Activated naive CD4-positive, alpha-beta T cell treated with anti-CD3 and anti-CD28 coated beads, Interleukin-2, amount 10 ng/mL, durations not matched to agents 7 days and 5 days (primary cell): ENCODE data around the gene CHRNA9.

ENCODE experiments used
- CTCF ChIA-PET: fragments of 350-600 bp; sonication (Branson Sonifier 250); formaldehyde crosslinking; loops from one replicate; lab custom pipeline; 2021; ENCODE audit warnings: antibody characterized with exemption; lab: Charles Lee
- DNase-seq: peaks from one replicate; pipeline ENCODE4 v3.0.0-alpha.2; 2020
- H3K27ac Mint-ChIP-seq: one replicate; pipeline ENCODE4 v1.8.0; 2021; ENCODE audit warnings: mild to moderate bottlenecking, moderate library complexity, mixed read lengths
- H3K27me3 Mint-ChIP-seq: one replicate; pipeline ENCODE4 v1.8.0; 2021; ENCODE audit warnings: mild to moderate bottlenecking, mixed read lengths
- H3K36me3 Mint-ChIP-seq: one replicate; pipeline ENCODE4 v1.8.0; 2021; ENCODE audit warnings: mixed read lengths
- H3K4me1 Mint-ChIP-seq: one replicate; pipeline ENCODE4 v1.8.0; 2021; ENCODE audit warnings: mixed read lengths
- H3K4me3 Mint-ChIP-seq: one replicate; pipeline ENCODE4 v1.8.0; 2021; ENCODE audit warnings: mild to moderate bottlenecking, moderate library complexity, mixed read lengths
- H3K9me3 Mint-ChIP-seq: one replicate; pipeline ENCODE4 v1.8.0; 2021; ENCODE audit warnings: mixed read lengths

Gene CHRNA9

GRCh38 chr4:40301603-40302002, 33.5 kb upstream of the CHRNA9 start:
- Mint-ChIP-seq H3K27ac (peak overlapping the region; percentile 95), H3K4me1 (peaks cover 84% of the 10 kb centered on the region), H3K27me3 (no peaks in the 10 kb centered on the region), H3K4me3 (peak overlapping the region; percentile 52), H3K36me3 (peaks cover 19% of the 10 kb centered on the region), H3K9me3 (peaks cover 14% of the 10 kb centered on the region)
- CTCF ChIA-PET: interaction anchor here (0.6 to 3.0 kb wide), 3 partner anchors 11 to 152 kb away, joined by 3 to 14 read pairs (median 4); no protein-coding TSS in a partner anchor
- DNase-seq: peak; percentile 88

- DNase-seq: no peak
- Mint-ChIP-seq H3K27ac (peak overlapping the region; percentile 66), H3K4me3 (no peak overlapping the region), H3K27me3 (no peaks in the 10 kb centered on the region), H3K36me3 (peaks cover 10% of the 10 kb centered on the region), H3K9me3 (peaks cover 6% of the 10 kb centered on the region), H3K4me1 (peaks cover 90% of the 10 kb centered on the region)
- CTCF ChIA-PET: interaction anchor here (1.0 kb wide), 2 partner anchors 14 to 20 kb away, joined by 3 read pairs; no protein-coding TSS in a partner anchor
Measured at GRCh38 chr4:40303751-40304150, 31.4 kb upstream of the CHRNA9 start.

DNA sequence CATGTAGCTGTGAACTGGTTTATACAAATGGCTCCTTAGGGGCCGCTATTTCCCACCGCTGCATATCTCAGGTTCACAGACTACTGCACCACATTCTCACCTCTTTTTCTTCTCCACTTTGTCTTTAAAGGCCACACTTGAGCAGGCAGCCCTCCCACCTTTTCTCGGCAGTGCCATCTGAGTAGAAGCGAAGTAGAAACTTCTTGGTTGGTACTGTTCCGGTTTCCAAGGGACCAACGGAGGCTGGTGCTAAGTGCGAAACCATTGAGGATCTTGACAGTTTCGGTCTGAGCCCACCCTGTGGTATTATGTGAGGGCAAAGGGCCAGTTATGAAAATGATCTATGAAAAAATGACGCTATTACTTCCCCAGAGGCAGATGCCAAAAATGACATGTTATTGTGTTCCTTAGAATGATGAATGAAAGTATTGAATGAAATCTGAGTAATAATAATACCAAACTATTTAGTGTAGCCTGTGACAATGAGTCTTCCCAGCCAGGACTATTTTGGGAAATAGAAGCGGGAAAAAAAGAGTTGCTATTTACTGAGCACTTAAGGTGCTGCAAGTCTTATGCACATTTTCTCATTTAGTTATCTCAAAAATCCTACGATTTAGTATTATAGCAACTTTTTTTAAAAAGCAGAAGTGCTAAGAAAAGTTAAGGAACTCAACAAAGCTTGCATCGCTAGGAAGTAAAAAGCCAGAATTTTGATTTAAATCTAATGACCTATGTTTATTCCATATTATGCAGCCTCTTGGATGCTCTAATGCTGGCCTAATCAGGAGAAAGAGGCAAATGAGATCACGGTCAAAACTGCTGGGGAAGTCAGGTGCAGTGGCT, 29.6 kb upstream of the CHRNA9 start:
- H3K27ac Mint-ChIP-seq: peak overlapping the region; percentile 97
- peaks cover 10% of the 10 kb centered on the region for H3K36me3 Mint-ChIP-seq
- CTCF ChIA-PET: interaction anchor here (0.6 to 4.7 kb wide), 11 partner anchors 11 to 108 kb away, joined by 3 to 33 read pairs (median 5); no protein-coding TSS in a partner anchor
- H3K27me3 Mint-ChIP-seq: no peaks in the 10 kb centered on the region
- H3K4me1 Mint-ChIP-seq: peaks cover 90% of the 10 kb centered on the region
- peak; percentile 65 for DNase-seq
- H3K4me3 Mint-ChIP-seq: peak overlapping the region; percentile 59
- H3K9me3 Mint-ChIP-seq: peaks cover 6% of the 10 kb centered on the region

GRCh38 chr4:40306226-40306625, 28.9 kb upstream of the CHRNA9 start:
- no peaks in the 10 kb centered on the region for H3K27me3 Mint-ChIP-seq
- DNase-seq: no peak
- CTCF ChIA-PET: interaction anchor here (0.6 to 4.7 kb wide), 11 partner anchors 11 to 109 kb away, joined by 3 to 33 read pairs (median 6); no protein-coding TSS in a partner anchor
- peak overlapping the region; percentile 40 for H3K4me3 Mint-ChIP-seq
- H3K27ac Mint-ChIP-seq: peak overlapping the region; percentile 97
- peaks cover 10% of the 10 kb centered on the region for H3K36me3 Mint-ChIP-seq
- peaks cover 6% of the 10 kb centered on the region for H3K9me3 Mint-ChIP-seq
- H3K4me1 Mint-ChIP-seq: peaks cover 90% of the 10 kb centered on the region

GRCh38 chr4:40306976-40307375, 28.2 kb upstream of the CHRNA9 start:
- peaks cover 6% of the 10 kb centered on the region for H3K9me3 Mint-ChIP-seq
- peak overlapping the region; percentile 59 for H3K4me3 Mint-ChIP-seq
- CTCF ChIA-PET: interaction anchor here (0.7 to 4.7 kb wide), 20 partner anchors 10 to 251 kb away, joined by 3 to 33 read pairs (median 6); partner anchors contain the start of gene N4BP2

GRCh38 chr4:40307627-40308497, 27.3 kb upstream of the CHRNA9 start:
- Mint-ChIP-seq H3K27me3 (no peaks in the 10 kb centered on the region), H3K27ac (peak overlapping the region; percentile 97), H3K9me3 (peaks cover 6% of the 10 kb centered on the region), H3K4me3 (peak overlapping the region; percentile 59), H3K36me3 (peaks cover 8% of the 10 kb centered on the region), H3K4me1 (peaks cover 90% of the 10 kb centered on the region)
- CTCF ChIA-PET: interaction anchor here (0.7 to 4.7 kb wide), 24 partner anchors 9 to 251 kb away, joined by 3 to 33 read pairs (median 6); partner anchors contain the start of genes N4BP2 and RHOH
- DNase-seq: peak; percentile 81

More at GRCh38 chr4:40306976-40307375, 28.2 kb upstream of the CHRNA9 start:
- H3K27ac Mint-ChIP-seq: peak overlapping the region; percentile 97
- H3K36me3 Mint-ChIP-seq: peaks cover 10% of the 10 kb centered on the region
- H3K4me1 Mint-ChIP-seq: peaks cover 90% of the 10 kb centered on the region
- no peaks in the 10 kb centered on the region for H3K27me3 Mint-ChIP-seq
- no peak for DNase-seq

DNA sequence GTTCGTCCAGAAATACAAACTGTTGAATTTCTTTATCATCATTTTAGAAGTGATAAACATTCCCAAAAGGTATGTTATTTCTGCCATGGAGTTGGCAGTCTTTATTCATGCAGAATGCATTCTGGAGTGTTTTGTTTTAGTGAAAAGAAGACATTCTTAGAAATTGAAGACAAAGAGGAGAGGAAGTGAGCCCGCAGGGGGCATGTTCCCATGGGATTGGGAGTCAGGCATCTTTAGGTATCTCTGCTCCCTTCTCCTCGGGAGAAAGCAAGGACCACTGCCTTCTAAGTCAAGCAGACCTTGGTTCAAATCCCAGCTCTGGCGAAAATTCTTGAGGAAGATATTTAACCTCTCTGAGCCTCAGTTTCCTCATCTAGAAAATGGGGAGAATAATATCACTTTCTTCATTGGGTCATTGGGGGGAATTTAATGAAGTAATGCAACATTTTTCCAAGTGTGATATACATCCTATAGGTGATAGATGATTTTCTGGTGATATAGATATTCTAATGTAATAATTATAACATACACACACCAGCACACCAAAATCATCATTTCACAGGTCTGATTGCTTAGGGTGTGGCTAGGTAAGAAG, 26.5 kb upstream of the CHRNA9 start:
- H3K27me3 Mint-ChIP-seq: no peaks in the 10 kb centered on the region
- CTCF ChIA-PET: interaction anchor here (0.8 to 4.7 kb wide), 15 partner anchors 8 to 252 kb away, joined by 3 to 33 read pairs (median 6); partner anchors contain the start of genes N4BP2 and RHOH
- H3K4me3 Mint-ChIP-seq: peak overlapping the region; percentile 59
- peak overlapping the region; percentile 97 for H3K27ac Mint-ChIP-seq
- H3K4me1 Mint-ChIP-seq: peaks cover 85% of the 10 kb centered on the region
- peaks cover 6% of the 10 kb centered on the region for H3K9me3 Mint-ChIP-seq
- DNase-seq: no peak
- H3K36me3 Mint-ChIP-seq: peaks cover 7% of the 10 kb centered on the region

- Mint-ChIP-seq H3K27ac (peak overlapping the region; percentile 97), H3K4me3 (peak overlapping the region; percentile 62), H3K36me3 (peaks cover 7% of the 10 kb centered on the region), H3K27me3 (no peaks in the 10 kb centered on the region), H3K4me1 (peaks cover 86% of the 10 kb centered on the region), H3K9me3 (peaks cover 6% of the 10 kb centered on the region)
- DNase-seq: peak; percentile 95
- CTCF ChIA-PET: interaction anchor here (0.6 to 5.9 kb wide), 39 partner anchors 8 to 410 kb away, joined by 3 to 41 read pairs (median 5); partner anchors contain the start of gene N4BP2
Measured at GRCh38 chr4:40309250-40309774, 25.8 kb upstream of the CHRNA9 start.

GRCh38 chr4:40310225-40310624, 24.9 kb upstream of the CHRNA9 start:
- DNase-seq: no peak
- peaks cover 78% of the 10 kb centered on the region for H3K4me1 Mint-ChIP-seq
- H3K27ac Mint-ChIP-seq: no peak overlapping the region
- H3K27me3 Mint-ChIP-seq: no peaks in the 10 kb centered on the region
- CTCF ChIA-PET: interaction anchor here (0.7 to 5.9 kb wide), 20 partner anchors 11 to 409 kb away, joined by 3 to 41 read pairs (median 6); no protein-coding TSS in a partner anchor
- H3K4me3 Mint-ChIP-seq: no peak overlapping the region
- H3K9me3 Mint-ChIP-seq: no peaks in the 10 kb centered on the region
- peaks cover 1% of the 10 kb centered on the region for H3K36me3 Mint-ChIP-seq

- Mint-ChIP-seq H3K27me3 (no peaks in the 10 kb centered on the region), H3K36me3 (no peaks in the 10 kb centered on the region), H3K4me3 (peak overlapping the region; percentile 2), H3K27ac (peak overlapping the region; percentile 59), H3K4me1 (peaks cover 76% of the 10 kb centered on the region), H3K9me3 (no peaks in the 10 kb centered on the region)
- CTCF ChIA-PET: interaction anchor here (0.7 to 5.9 kb wide), 11 partner anchors 13 to 256 kb away, joined by 3 to 41 read pairs (median 4); no protein-coding TSS in a partner anchor
- DNase-seq: peak; percentile 58
Measured at GRCh38 chr4:40311811-40312346, 23.3 kb upstream of the CHRNA9 start.

- Mint-ChIP-seq H3K27me3 (no peaks in the 10 kb centered on the region), H3K36me3 (no peaks in the 10 kb centered on the region), H3K9me3 (no peaks in the 10 kb centered on the region), H3K4me3 (no peak overlapping the region), H3K4me1 (peaks cover 62% of the 10 kb centered on the region), H3K27ac (no peak overlapping the region)
- DNase-seq: no peak
- CTCF ChIA-PET: interaction anchor here (5.9 kb wide), 1 partner anchor 10 kb away, joined by 41 read pairs; no protein-coding TSS in a partner anchor
Measured at GRCh38 chr4:40314951-40315350, 20.2 kb upstream of the CHRNA9 start.

DNA sequence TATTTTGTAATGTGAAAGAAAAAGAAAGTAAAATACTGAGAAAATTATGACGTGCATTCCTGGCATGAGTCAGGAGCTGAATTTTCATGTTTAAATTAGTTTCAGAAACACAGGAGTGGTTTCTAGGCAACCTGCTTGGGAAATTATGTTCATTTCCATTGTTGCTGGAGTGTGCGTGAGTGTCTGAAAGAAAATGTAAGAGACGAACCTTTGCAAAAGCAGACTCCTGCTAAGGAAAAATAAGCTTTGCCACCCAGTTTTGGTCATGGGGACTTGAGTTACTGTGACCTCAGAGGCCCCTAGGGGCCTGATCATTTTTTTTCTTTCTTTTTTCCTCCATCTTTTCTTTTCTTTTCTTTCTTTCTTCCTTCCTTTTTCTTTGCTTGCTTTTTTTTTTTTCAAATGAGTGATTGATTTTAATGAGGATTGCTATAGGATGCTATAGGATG, 18.8 kb upstream of the CHRNA9 start:
- H3K27me3 Mint-ChIP-seq: no peaks in the 10 kb centered on the region
- peaks cover 59% of the 10 kb centered on the region for H3K4me1 Mint-ChIP-seq
- peak overlapping the region; percentile 68 for H3K4me3 Mint-ChIP-seq
- CTCF ChIA-PET: interaction anchor here (0.6 to 2.7 kb wide), 23 partner anchors 9 to 606 kb away, joined by 3 to 33 read pairs (median 4); partner anchors contain the start of genes N4BP2 and RHOH
- peak overlapping the region; percentile 90 for H3K27ac Mint-ChIP-seq
- DNase-seq: peak; percentile 56
- H3K36me3 Mint-ChIP-seq: no peaks in the 10 kb centered on the region
- no peaks in the 10 kb centered on the region for H3K9me3 Mint-ChIP-seq
